ENCODE data around the gene DUSP22. TPM values are rescaled to one million over a fixed set of nuclear protein-coding genes. Genes with fewer than 3 reads are reported as not detected.

The DUSP22 gene
- total RNA-seq, 1 donor from 2014 or later = 48.0 TPM

- H3K4me3 ChIP-seq = no peak overlapping the region
- peaks cover 30% of the 10 kb centered on the region for H3K4me1 ChIP-seq
- no peaks in the 10 kb centered on the region for H3K9me3 ChIP-seq (replicated peaks)
- H3K36me3 ChIP-seq = no peaks in the 10 kb centered on the region
- TF ChIP-seq CTCF (IDR thresholded peaks at IDR 0.05; ENCODE audit: borderline replicate concordance) = no peak
- intact Hi-C loops (cut with micrococcal nuclease) = no loop called here
- H3K27ac ChIP-seq (replicated peaks) = no peak overlapping the region
- no peak for DNase-seq
- no peaks in the 10 kb centered on the region for H3K27me3 ChIP-seq (ENCODE audit: low read depth)
Measured at GRCh38 chr6:317448-318144, 25.3 kb downstream of the DUSP22 start.

- Histone ChIP-seq H3K4me3 (no peak overlapping the region), H3K27ac (replicated peaks) (no peak overlapping the region), H3K36me3 (no peaks in the 10 kb centered on the region), H3K9me3 (replicated peaks) (no peaks in the 10 kb centered on the region), H3K27me3 (ENCODE audit: low read depth) (no peaks in the 10 kb centered on the region), H3K4me1 (peaks cover 24% of the 10 kb centered on the region)
- no peak for TF ChIP-seq CTCF (IDR thresholded peaks at IDR 0.05; ENCODE audit: borderline replicate concordance)
- intact Hi-C loops (cut with micrococcal nuclease) = no loop called here
- no peak for DNase-seq
Measured at GRCh38 chr6:318243-318890, 26.1 kb downstream of the DUSP22 start.

- no peak for DNase-seq
- no peaks in the 10 kb centered on the region for H3K36me3 ChIP-seq
- H3K27me3 ChIP-seq (ENCODE audit: low read depth) = no peaks in the 10 kb centered on the region
- H3K4me1 ChIP-seq = peaks cover 30% of the 10 kb centered on the region
- intact Hi-C loops (cut with micrococcal nuclease) = no loop called here
- H3K9me3 ChIP-seq (replicated peaks) = no peaks in the 10 kb centered on the region
- no peak overlapping the region for H3K27ac ChIP-seq (replicated peaks)
- TF ChIP-seq CTCF (IDR thresholded peaks at IDR 0.05; ENCODE audit: borderline replicate concordance) = no peak
- H3K4me3 ChIP-seq = no peak overlapping the region
Measured at GRCh38 chr6:319177-320131, 27.2 kb downstream of the DUSP22 start.

GRCh38 chr6:320351-321157, 28.3 kb downstream of the DUSP22 start:
- intact Hi-C loops (cut with micrococcal nuclease) = no loop called here
- H3K4me3 ChIP-seq = no peak overlapping the region
- TF ChIP-seq CTCF (IDR thresholded peaks at IDR 0.05; ENCODE audit: borderline replicate concordance) = no peak
- H3K36me3 ChIP-seq = no peaks in the 10 kb centered on the region
- H3K4me1 ChIP-seq = peaks cover 35% of the 10 kb centered on the region
- no peak for DNase-seq
- H3K27me3 ChIP-seq (ENCODE audit: low read depth) = no peaks in the 10 kb centered on the region
- H3K9me3 ChIP-seq (replicated peaks) = no peaks in the 10 kb centered on the region
- no peak overlapping the region for H3K27ac ChIP-seq (replicated peaks)

- H3K36me3 ChIP-seq = no peaks in the 10 kb centered on the region
- H3K4me3 ChIP-seq = no peak overlapping the region
- intact Hi-C loops (cut with micrococcal nuclease) = no loop called here
- H3K27ac ChIP-seq (replicated peaks) = no peak overlapping the region
- no peak for TF ChIP-seq CTCF (IDR thresholded peaks at IDR 0.05; ENCODE audit: borderline replicate concordance)
- H3K9me3 ChIP-seq (replicated peaks) = no peaks in the 10 kb centered on the region
- no peak for DNase-seq
- H3K4me1 ChIP-seq = peaks cover 30% of the 10 kb centered on the region
- no peaks in the 10 kb centered on the region for H3K27me3 ChIP-seq (ENCODE audit: low read depth)
Measured at GRCh38 chr6:321158-321438, 28.8 kb downstream of the DUSP22 start.
